Stimulated activated CD8-positive, alpha-beta memory T cell treated with anti-CD3 and anti-CD28 coated beads, Interleukin-12 subunit alpha, Interleukin-12 subunit beta, amount 100 ng/mL, for 24 hours (primary cell): Measurements from ENCODE around the gene CSNK1G2.

Experiments used
- DNase-seq: peaks from one replicate; pipeline ENCODE4 v3.0.0-alpha.2; 2020; ENCODE audit errors: extremely low read depth

CSNK1G2 gene

GRCh38 chr19:1968279-1969175, 27.6 kb downstream of the CSNK1G2 start:
- DNase-seq, result no peak

GRCh38 chr19:1969176-1970002, 28.4 kb downstream of the CSNK1G2 start:
- no peak for DNase-seq

- no peak for DNase-seq
Measured at GRCh38 chr19:1970003-1970805, 29.2 kb downstream of the CSNK1G2 start.

GRCh38 chr19:1970806-1971502, 30.0 kb downstream of the CSNK1G2 start:
- DNase-seq, result no peak

GRCh38 chr19:1974381-1975161, 33.6 kb downstream of the CSNK1G2 start:
- no peak for DNase-seq

GRCh38 chr19:1975162-1975480, 34.1 kb downstream of the CSNK1G2 start:
- DNase-seq, result no peak

GRCh38 chr19:1977120-1977519, 36.1 kb downstream of the CSNK1G2 start:
- no peak for DNase-seq

GRCh38 chr19:1978346-1978894, 37.4 kb downstream of the CSNK1G2 start:
- no peak for DNase-seq

- no peak for DNase-seq
Measured at GRCh38 chr19:1979017-1979416, 38.0 kb downstream of the CSNK1G2 start.

- DNase-seq, result no peak
Measured at GRCh38 chr19:1979642-1980041, 38.7 kb downstream of the CSNK1G2 start.

- no peak for DNase-seq
Measured at GRCh38 chr19:1980091-1980808, 39.3 kb downstream of the CSNK1G2 start.

- DNase-seq, result no peak
Measured at GRCh38 chr19:1980809-1981181, 39.8 kb downstream of the CSNK1G2 start.

- no peak for DNase-seq
Measured at GRCh38 chr19:1981253-1981652, 40.3 kb downstream of the CSNK1G2 start.

- no peak for DNase-seq
Measured at GRCh38 chr19:1984357-1984756, 43.4 kb downstream of the CSNK1G2 start.

GRCh38 chr19:1985588-1986356, 44.8 kb downstream of the CSNK1G2 start:
- DNase-seq, result no peak

GRCh38 chr19:1986357-1987162, 45.6 kb downstream of the CSNK1G2 start:
- DNase-seq, result no peak

GRCh38 chr19:1987197-1988187, 46.5 kb downstream of the CSNK1G2 start:
- DNase-seq, result no peak
